GM12865 (cell line): ENCODE results near the gene WNT9B.
"Not testable (repeated sequence)": the region's sequence is repeated elsewhere in the genome, so short reads cannot be mapped to it uniquely, and the experiment has no call there.

Experiments used
- DNase-seq: peaks from one replicate; pipeline ENCODE4 v3.0.0; 2010; ENCODE audit warnings: low read depth
- H3K4me3 ChIP-seq: 2 replicates; pipeline ENCODE4 v1.5.1; 2011; ENCODE audit warnings: mild to moderate bottlenecking, low read depth, low read length, control low read depth
- CTCF ChIP-seq: IDR thresholded peaks from 2 replicates; pipeline ENCODE4 v1.5.1; 2011; ENCODE audit warnings: low read length, control low read depth, low read depth, inconsistent platforms; ENCODE audit not compliant: insufficient read depth; ENCODE audit errors: missing control alignments

Gene WNT9B

GRCh38 chr17:46832945-46833839 is 18.2 kb upstream of the WNT9B start:
- DNase-seq = no peak
- no peak for TF ChIP-seq CTCF
- H3K4me3 ChIP-seq = no peak overlapping the region

GRCh38 chr17:46833840-46834208 is 17.6 kb upstream of the WNT9B start:
- H3K4me3 ChIP-seq = no peak overlapping the region
- no peak for DNase-seq
- TF ChIP-seq CTCF = no peak

- no peak for DNase-seq
- no peak for TF ChIP-seq CTCF
- H3K4me3 ChIP-seq = no peak overlapping the region
Measured at GRCh38 chr17:46834846-46835245, 16.5 kb upstream of the WNT9B start.

- no peak overlapping the region for H3K4me3 ChIP-seq
- no peak for TF ChIP-seq CTCF
- no peak for DNase-seq
Measured at GRCh38 chr17:46836500-46836899, 14.9 kb upstream of the WNT9B start.

- H3K4me3 ChIP-seq = no peak overlapping the region
- no peak for DNase-seq
- TF ChIP-seq CTCF = no peak
Measured at GRCh38 chr17:46837521-46837920, 13.9 kb upstream of the WNT9B start.

- H3K4me3 ChIP-seq = no peak overlapping the region
- DNase-seq = no peak
- no peak for TF ChIP-seq CTCF
Measured at GRCh38 chr17:46839211-46839610, 12.2 kb upstream of the WNT9B start.

- not testable (repeated sequence) for H3K4me3 ChIP-seq, DNase-seq
Measured at GRCh38 chr17:46840596-46840995, 10.8 kb upstream of the WNT9B start.
